OCI-LY7 (cell line): ENCODE measurements around the gene FAT4. TPM values are rescaled to one million over a fixed set of nuclear protein-coding genes. Genes with fewer than 3 reads are reported as not detected.

Source experiments
- BruUV-seq: library from RNA; stranded (reverse); fragments of 400-500 nt; replicated peaks from 2 replicates; lab custom pipeline; 2021; lab: Mats Ljungman, UMichigan
- CTCF ChIA-PET: fragments of 300-600 bp; sonication (Branson Sonifier 250); formaldehyde crosslinking; loops from one replicate; lab custom pipeline; 2022; ENCODE audit warnings: antibody characterized with exemption; ENCODE audit not compliant: unreplicated experiment; lab: Charles Lee
- POLR2A ChIA-PET: fragments of 300-600 bp; sonication (Branson Sonifier 250); formaldehyde crosslinking; loops from one replicate; lab custom pipeline; 2022; ENCODE audit warnings: antibody characterized with exemption; lab: Charles Lee
- DNase-seq: peaks from one replicate; pipeline ENCODE4 v3.0.0-alpha.2; 2015; ENCODE audit warnings: low spot score
- H2AFZ ChIP-seq: fragments of 200-600 bp; sonication (generic), shearing (Covaris generic); 2 replicates; pipeline ENCODE4 v1.6.1; 2014; ENCODE audit warnings: mild to moderate bottlenecking, antibody characterized with exemption, low read length, moderate library complexity
- H3K27ac ChIP-seq: fragments of 200-600 bp; sonication (generic); 2 replicates; pipeline ENCODE4 v1.5.1; 2014; ENCODE audit warnings: mixed run types, low read depth, mild to moderate bottlenecking, moderate library complexity, low read length, inconsistent platforms; ENCODE audit not compliant: poor library complexity, severe bottlenecking
- H3K36me3 ChIP-seq: fragments of 200-600 bp; sonication (generic); 2 replicates; pipeline ENCODE4 v1.6.1; 2014; ENCODE audit warnings: mild to moderate bottlenecking, antibody characterized with exemption, low read length, moderate library complexity, mixed read lengths; ENCODE audit not compliant: insufficient read depth
- H3K4me1 ChIP-seq: fragments of 200-600 bp; sonication (generic); 2 replicates; pipeline ENCODE4 v1.5.1; 2014; ENCODE audit warnings: mild to moderate bottlenecking, low read length; ENCODE audit not compliant: insufficient read depth, poor library complexity, severe bottlenecking
- H3K4me2 ChIP-seq: fragments of 200-600 bp; sonication (generic); 2 replicates; pipeline ENCODE4 v1.6.1; 2014; ENCODE audit warnings: mild to moderate bottlenecking, low read length
- H3K4me3 ChIP-seq: fragments of 200-600 bp; sonication (generic); 2 replicates; pipeline ENCODE4 v1.5.1; 2014; ENCODE audit warnings: mild to moderate bottlenecking, low read depth, low read length; ENCODE audit not compliant: poor library complexity, severe bottlenecking
- H3K79me2 ChIP-seq: fragments of 200-600 bp; sonication (generic); 2 replicates; pipeline ENCODE4 v1.6.1; 2016; ENCODE audit warnings: low read depth, mild to moderate bottlenecking, low read length, moderate library complexity, mixed read lengths; ENCODE audit not compliant: insufficient read depth
- H3K9me2 ChIP-seq: fragments of 200-600 bp; sonication (generic); 2 replicates; pipeline ENCODE4 v1.6.1; 2016; ENCODE audit warnings: mild to moderate bottlenecking, low read length, mixed read lengths; ENCODE audit not compliant: insufficient read depth
- H3K9me3 ChIP-seq: fragments of 200-600 bp; sonication (generic); 2 replicates; pipeline ENCODE4 v1.6.1; 2014; ENCODE audit warnings: mild to moderate bottlenecking, mixed run types, low read length, mixed read lengths
- H4K20me1 ChIP-seq: fragments of 200-600 bp; sonication (generic); 2 replicates; pipeline ENCODE4 v1.6.1; 2014; ENCODE audit warnings: mild to moderate bottlenecking, antibody characterized with exemption, low read length, moderate library complexity, mixed read lengths; ENCODE audit not compliant: insufficient read depth
- EZH2phosphoT487 ChIP-seq: fragments of 200-600 bp; sonication (generic); IDR thresholded peaks from 2 replicates; pipeline ENCODE4 v1.6.1; 2018; ENCODE audit warnings: low read depth, borderline replicate concordance, mild to moderate bottlenecking, mixed run types, antibody characterized with exemption, low read length, moderate library complexity, mixed read lengths
- intact Hi-C: fragments of 100-400 bp; cut with micrococcal nuclease; formaldehyde crosslinking; loops from one replicate; pipeline ENCODE4 v1.10.0; 2022; ENCODE audit not compliant: unreplicated experiment
- small RNA-seq: library from RNA; depleted of rRNA; stranded (forward); fragments of <200 nt; gene quantifications from one replicate; pipeline ENCODE3, GENCODE V24; 2014
- total RNA-seq, 2 experiments: library from RNA; depleted of rRNA in 1 of 2; stranded (reverse); fragments of >200 nt in 1 of 2; shearing (Covaris generic) in 1 of 2; gene quantifications; 2 replicates each; pipeline ENCODE4 v1.2.3, GENCODE V29; 2014 to 2022
- TF ChIP-seq, protein P1 (sequence below): fragments of 200-600 bp; sonication (generic); conservative IDR thresholded peaks from 2 replicates; pipeline ENCODE4 v1.5.1; 2014; ENCODE audit warnings: mild to moderate bottlenecking, antibody characterized with exemption, low read length, moderate library complexity, mixed read lengths

FAT4 gene
- total RNA-seq, 2 experiments from 2014 or later: not detected

DNA sequence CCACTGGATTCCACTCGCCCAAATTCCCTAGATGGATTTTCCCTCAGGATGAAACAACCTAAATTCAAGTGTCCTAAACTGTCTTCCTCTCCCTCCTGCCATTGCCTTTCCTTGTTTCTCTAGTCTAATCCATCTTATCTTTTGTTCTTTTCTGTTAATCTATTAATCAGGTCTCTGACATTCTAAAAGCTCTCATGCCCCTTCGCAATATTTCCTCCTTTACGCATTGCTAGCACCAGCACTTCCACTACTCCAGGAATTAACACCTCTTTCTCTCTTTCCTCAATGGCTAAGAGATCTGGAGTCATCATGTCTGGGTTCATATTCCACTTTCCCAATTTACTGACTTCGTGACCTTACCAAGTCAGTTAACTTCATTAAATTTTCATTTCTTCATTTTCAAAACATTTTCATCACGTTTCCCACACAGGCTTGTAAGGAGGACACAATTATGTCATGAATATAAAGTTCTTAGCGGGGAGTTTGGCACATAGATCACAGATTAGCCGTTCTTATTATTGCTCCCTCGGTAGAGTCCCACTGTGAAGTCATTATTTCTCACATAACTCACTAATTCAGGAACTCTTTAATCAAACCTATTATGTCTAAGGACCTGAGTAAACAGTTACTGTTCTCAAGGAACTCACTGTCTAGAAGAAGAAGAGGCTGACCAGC, 45.3 kb downstream of the FAT4 start:
- Histone ChIP-seq H4K20me1 (no peaks in the 10 kb centered on the region), H3K4me2 (no peak overlapping the region), H3K9me2 (no peaks in the 10 kb centered on the region), H3K9me3 (no peaks in the 10 kb centered on the region), H3K36me3 (no peaks in the 10 kb centered on the region), H3K4me3 (no peak overlapping the region), H3K27ac (no peak overlapping the region), H3K4me1 (no peaks in the 10 kb centered on the region), H2AFZ (no peak overlapping the region), H3K79me2 (no peaks in the 10 kb centered on the region)
- ChIA-PET CTCF (no interaction called here), POLR2A (no interaction called here)
- no TSS peak for BruUV-seq
- DNase-seq: no peak
- intact Hi-C loops: no loop called here
- TF ChIP-seq, protein P1, sequence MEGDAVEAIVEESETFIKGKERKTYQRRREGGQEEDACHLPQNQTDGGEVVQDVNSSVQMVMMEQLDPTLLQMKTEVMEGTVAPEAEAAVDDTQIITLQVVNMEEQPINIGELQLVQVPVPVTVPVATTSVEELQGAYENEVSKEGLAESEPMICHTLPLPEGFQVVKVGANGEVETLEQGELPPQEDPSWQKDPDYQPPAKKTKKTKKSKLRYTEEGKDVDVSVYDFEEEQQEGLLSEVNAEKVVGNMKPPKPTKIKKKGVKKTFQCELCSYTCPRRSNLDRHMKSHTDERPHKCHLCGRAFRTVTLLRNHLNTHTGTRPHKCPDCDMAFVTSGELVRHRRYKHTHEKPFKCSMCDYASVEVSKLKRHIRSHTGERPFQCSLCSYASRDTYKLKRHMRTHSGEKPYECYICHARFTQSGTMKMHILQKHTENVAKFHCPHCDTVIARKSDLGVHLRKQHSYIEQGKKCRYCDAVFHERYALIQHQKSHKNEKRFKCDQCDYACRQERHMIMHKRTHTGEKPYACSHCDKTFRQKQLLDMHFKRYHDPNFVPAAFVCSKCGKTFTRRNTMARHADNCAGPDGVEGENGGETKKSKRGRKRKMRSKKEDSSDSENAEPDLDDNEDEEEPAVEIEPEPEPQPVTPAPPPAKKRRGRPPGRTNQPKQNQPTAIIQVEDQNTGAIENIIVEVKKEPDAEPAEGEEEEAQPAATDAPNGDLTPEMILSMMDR: no peak
- no peak for TF ChIP-seq EZH2phosphoT487

DNA sequence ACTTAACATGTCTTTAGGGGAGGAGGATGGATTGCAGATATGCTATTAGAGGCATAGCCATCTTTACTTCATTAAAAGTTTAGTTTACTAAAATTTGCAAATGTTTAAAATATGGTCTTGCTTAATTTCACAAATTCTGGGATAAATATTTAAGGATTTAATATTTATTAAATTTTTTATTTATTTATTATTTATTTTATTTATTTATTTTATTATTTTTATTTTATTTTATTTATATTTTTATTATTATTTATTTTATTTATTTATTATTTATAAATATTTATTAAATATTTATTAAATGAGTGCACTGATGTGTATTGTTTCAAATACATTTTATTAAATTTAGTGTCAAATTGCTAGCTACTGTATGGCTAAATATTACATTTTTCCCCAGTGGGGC, 46.0 kb downstream of the FAT4 start:
- H3K4me3 ChIP-seq: no peak overlapping the region
- POLR2A ChIA-PET: no interaction called here
- CTCF ChIA-PET: no interaction called here
- H4K20me1 ChIP-seq: no peaks in the 10 kb centered on the region
- no peaks in the 10 kb centered on the region for H3K4me1 ChIP-seq
- no peak overlapping the region for H2AFZ ChIP-seq
- H3K9me2 ChIP-seq: no peaks in the 10 kb centered on the region
- H3K9me3 ChIP-seq: no peaks in the 10 kb centered on the region
- no peak overlapping the region for H3K4me2 ChIP-seq
- TF ChIP-seq, protein P1: no peak
- TF ChIP-seq EZH2phosphoT487: no peak
- no peak overlapping the region for H3K27ac ChIP-seq
- BruUV-seq: no TSS peak
- DNase-seq: no peak
- H3K79me2 ChIP-seq: no peaks in the 10 kb centered on the region
- intact Hi-C loops: no loop called here
- no peaks in the 10 kb centered on the region for H3K36me3 ChIP-seq

Small RNA genes within 50 kb of the gene (small RNA-seq; reads per million reads assigned to genes)
- gene RF00019: not detected
